CD4-positive, CD25-positive, alpha-beta regulatory T cell (primary cell): ENCODE results near the gene CASTOR1. TPM values are rescaled to one million over a fixed set of nuclear protein-coding genes. Genes with fewer than 3 reads are reported as not detected.

Source experiments
- ATAC-seq, 2 donors: fragments of 150-1000 bp; cut with Tn5 transposase; one replicate each; pipeline ENCODE4 v1.10.0; 2021; ENCODE audit warnings: low read depth in 2 of 2, moderate number of reproducible peaks in 2 of 2, moderate library complexity in 1 of 2
- DNase-seq, 3 donors: peaks; one replicate each; pipeline versions ENCODE4 v3.0.0 to v3.0.0-alpha.2; 2012 to 2022; ENCODE audit warnings: mixed read lengths in 1 of 3
- H3K27ac ChIP-seq: one replicate; pipeline ENCODE4 v1.7.0; 2013; ENCODE audit warnings: mild to moderate bottlenecking, low read length; ENCODE audit not compliant: insufficient read depth, poor library complexity, severe bottlenecking
- H3K27me3 ChIP-seq: one replicate; pipeline ENCODE4 v1.7.0; 2013; ENCODE audit warnings: low read length; ENCODE audit not compliant: control insufficient read depth, insufficient read depth
- H3K36me3 ChIP-seq: one replicate; pipeline ENCODE4 v1.7.0; 2013; ENCODE audit warnings: mild to moderate bottlenecking, low read length, moderate library complexity; ENCODE audit not compliant: control insufficient read depth, insufficient read depth
- H3K4me1 ChIP-seq: 2 replicates; pipeline ENCODE4 v1.7.0; 2013; ENCODE audit warnings: mild to moderate bottlenecking, low read length; ENCODE audit not compliant: insufficient read depth, control insufficient read depth, poor library complexity, severe bottlenecking
- H3K4me3 ChIP-seq: one replicate; pipeline ENCODE4 v1.7.0; 2013; ENCODE audit warnings: low read depth, mild to moderate bottlenecking, low read length, moderate library complexity
- H3K9me3 ChIP-seq, 2 experiments: 1 replicate in 1 of 2; 2 replicates in 1 of 2; pipeline ENCODE4 v1.7.0; 2013; ENCODE audit warnings: low read length in 2 of 2, mild to moderate bottlenecking in 1 of 2, moderate library complexity in 1 of 2; ENCODE audit not compliant: control insufficient read depth in 2 of 2
- H3K27ac Mint-ChIP-seq, 3 donors: one replicate each; pipeline ENCODE4 v1.8.0; 2020 to 2022; ENCODE audit warnings: mild to moderate bottlenecking in 3 of 3, mixed read lengths in 3 of 3, moderate library complexity in 2 of 3
- H3K27me3 Mint-ChIP-seq: one replicate; pipeline ENCODE4 v1.8.0; 2022; ENCODE audit warnings: mild to moderate bottlenecking, mixed read lengths
- H3K36me3 Mint-ChIP-seq: one replicate; pipeline ENCODE4 v1.8.0; 2020; ENCODE audit warnings: mixed read lengths
- H3K4me1 Mint-ChIP-seq, 4 donors: one replicate each; pipeline ENCODE4 v1.8.0; 2020 to 2022; ENCODE audit warnings: mixed read lengths in 4 of 4, mild to moderate bottlenecking in 1 of 4
- H3K4me3 Mint-ChIP-seq, 4 donors: one replicate each; pipeline ENCODE4 v1.8.0; 2020 to 2022; ENCODE audit warnings: mild to moderate bottlenecking in 4 of 4, mixed read lengths in 4 of 4, moderate library complexity in 3 of 4
- H3K9me3 Mint-ChIP-seq, 7 donors: one replicate each; pipeline ENCODE4 v1.8.0; 2020 to 2022; ENCODE audit warnings: mixed read lengths in 7 of 7, mild to moderate bottlenecking in 3 of 7, moderate library complexity in 2 of 7
- polyA plus RNA-seq, 4 donors: library from polyadenylated mRNA; unstranded; fragments of 300-500 nt; fragmentation: Illumina TruSeq; gene quantifications; one replicate each; pipeline ENCODE4 v1.2.3, GENCODE V29; 2021
- total RNA-seq: library from RNA; stranded (reverse); gene quantifications from one replicate; pipeline ENCODE4 v1.2.3, GENCODE V29; 2022

The CASTOR1 gene
- total and polyA plus RNA-seq, 5 donors from 2014 or later, result 10.9 to 18.7 (median 12.1) TPM

GRCh38 chr22:30253205-30253852, 36.0 kb downstream of the CASTOR1 start:
- no peaks in the 10 kb centered on the region for H3K9me3 Mint-ChIP-seq
- Histone ChIP-seq H3K9me3 (no peaks in the 10 kb centered on the region), H3K4me3 (no peak overlapping the region), H3K36me3 (no peaks in the 10 kb centered on the region), H3K27ac (no peak overlapping the region), H3K4me1 (no peaks in the 10 kb centered on the region), H3K27me3 (no peaks in the 10 kb centered on the region)
- H3K27me3 Mint-ChIP-seq, result peaks cover 4% of the 10 kb centered on the region
- no peaks in the 10 kb centered on the region for H3K36me3 Mint-ChIP-seq
- H3K27ac Mint-ChIP-seq, result no peak overlapping the region
- H3K4me3 Mint-ChIP-seq, result no peak overlapping the region
- no peak for ATAC-seq
- no peak for DNase-seq
- H3K4me1 Mint-ChIP-seq, result peaks cover 0 to 8% (median 5%) of the 10 kb centered on the region in 4 donors

- Histone ChIP-seq H3K27me3 (no peaks in the 10 kb centered on the region), H3K9me3 (no peaks in the 10 kb centered on the region), H3K4me3 (no peak overlapping the region), H3K4me1 (no peaks in the 10 kb centered on the region), H3K36me3 (no peaks in the 10 kb centered on the region), H3K27ac (no peak overlapping the region)
- DNase-seq, result no peak
- no peaks in the 10 kb centered on the region for H3K9me3 Mint-ChIP-seq
- H3K27me3 Mint-ChIP-seq, result peaks cover 8% of the 10 kb centered on the region
- H3K4me1 Mint-ChIP-seq, result peaks cover 0 to 14% (median 8%) of the 10 kb centered on the region in 4 donors
- no peaks in the 10 kb centered on the region for H3K36me3 Mint-ChIP-seq
- no peak overlapping the region for H3K27ac Mint-ChIP-seq
- ATAC-seq, result no peak
- H3K4me3 Mint-ChIP-seq, result no peak overlapping the region
Observed at GRCh38 chr22:30252411-30253204, 36.7 kb downstream of the CASTOR1 start.

GRCh38 chr22:30251711-30252110, 37.6 kb downstream of the CASTOR1 start:
- H3K27me3 Mint-ChIP-seq, result peaks cover 8% of the 10 kb centered on the region
- Histone ChIP-seq H3K4me3 (no peak overlapping the region), H3K9me3 (no peaks in the 10 kb centered on the region), H3K4me1 (peaks cover 6% of the 10 kb centered on the region), H3K27me3 (no peaks in the 10 kb centered on the region), H3K27ac (no peak overlapping the region), H3K36me3 (no peaks in the 10 kb centered on the region)
- H3K4me3 Mint-ChIP-seq, result no peak overlapping the region
- no peaks in the 10 kb centered on the region for H3K9me3 Mint-ChIP-seq
- no peak for DNase-seq
- no peak for ATAC-seq
- peaks cover 0 to 20% (median 10%) of the 10 kb centered on the region in 4 donors for H3K4me1 Mint-ChIP-seq
- no peaks in the 10 kb centered on the region for H3K36me3 Mint-ChIP-seq
- H3K27ac Mint-ChIP-seq, result no peak overlapping the region

- no peak for ATAC-seq
- no peak for DNase-seq
- Histone ChIP-seq H3K4me3 (no peak overlapping the region), H3K27me3 (no peaks in the 10 kb centered on the region), H3K27ac (no peak overlapping the region), H3K9me3 (no peaks in the 10 kb centered on the region), H3K4me1 (peaks cover 16% of the 10 kb centered on the region), H3K36me3 (no peaks in the 10 kb centered on the region)
- Mint-ChIP-seq H3K27ac (no peak overlapping the region), H3K27me3 (peaks cover 8% of the 10 kb centered on the region), H3K4me1 (peaks cover 0 to 25% (median 15%) of the 10 kb centered on the region in 4 donors), H3K9me3 (no peaks in the 10 kb centered on the region), H3K4me3 (no peak overlapping the region), H3K36me3 (no peaks in the 10 kb centered on the region)
Observed at GRCh38 chr22:30250661-30251267, 38.5 kb downstream of the CASTOR1 start.

GRCh38 chr22:30250039-30250565, 39.2 kb downstream of the CASTOR1 start:
- H3K4me3 ChIP-seq, result no peak overlapping the region
- no peak for DNase-seq
- no peaks in the 10 kb centered on the region for H3K27me3 ChIP-seq
- Mint-ChIP-seq H3K4me1 (peaks cover 0 to 31% (median 19%) of the 10 kb centered on the region in 4 donors), H3K4me3 (peak overlapping the region in 1 of 4 donors; percentile 68), H3K9me3 (no peaks in the 10 kb centered on the region), H3K27me3 (peaks cover 8% of the 10 kb centered on the region), H3K36me3 (no peaks in the 10 kb centered on the region), H3K27ac (no peak overlapping the region)
- H3K27ac ChIP-seq, result no peak overlapping the region
- H3K36me3 ChIP-seq, result no peaks in the 10 kb centered on the region
- no peak for ATAC-seq
- H3K4me1 ChIP-seq, result peaks cover 20% of the 10 kb centered on the region
- no peaks in the 10 kb centered on the region for H3K9me3 ChIP-seq

- Mint-ChIP-seq H3K27ac (no peak overlapping the region), H3K4me3 (peak overlapping the region in 1 of 4 donors; percentile 68), H3K27me3 (peaks cover 13% of the 10 kb centered on the region), H3K36me3 (no peaks in the 10 kb centered on the region), H3K9me3 (no peaks in the 10 kb centered on the region), H3K4me1 (peaks cover 0 to 37% (median 22%) of the 10 kb centered on the region in 4 donors)
- ATAC-seq, result no peak
- Histone ChIP-seq H3K4me1 (peaks cover 25% of the 10 kb centered on the region), H3K36me3 (no peaks in the 10 kb centered on the region), H3K4me3 (no peak overlapping the region), H3K27ac (no peak overlapping the region), H3K27me3 (no peaks in the 10 kb centered on the region), H3K9me3 (no peaks in the 10 kb centered on the region)
- DNase-seq, result no peak
Observed at GRCh38 chr22:30249049-30250038, 40.0 kb downstream of the CASTOR1 start.

GRCh38 chr22:30248484-30248883, 40.8 kb downstream of the CASTOR1 start:
- Histone ChIP-seq H3K9me3 (no peaks in the 10 kb centered on the region), H3K4me1 (peaks cover 25% of the 10 kb centered on the region), H3K4me3 (no peak overlapping the region), H3K36me3 (no peaks in the 10 kb centered on the region), H3K27ac (no peak overlapping the region), H3K27me3 (no peaks in the 10 kb centered on the region)
- Mint-ChIP-seq H3K27me3 (peaks cover 13% of the 10 kb centered on the region), H3K4me1 (peaks cover 0 to 41% (median 24%) of the 10 kb centered on the region in 4 donors), H3K9me3 (no peaks in the 10 kb centered on the region), H3K27ac (peak overlapping the region in 2 of 3 donors; percentile 33 to 80), H3K36me3 (no peaks in the 10 kb centered on the region), H3K4me3 (peak overlapping the region in 1 of 4 donors; percentile 72)
- ATAC-seq (no peak), DNase-seq (no peak)
